ENCODE data around the gene APEH.

The APEH gene

DNA sequence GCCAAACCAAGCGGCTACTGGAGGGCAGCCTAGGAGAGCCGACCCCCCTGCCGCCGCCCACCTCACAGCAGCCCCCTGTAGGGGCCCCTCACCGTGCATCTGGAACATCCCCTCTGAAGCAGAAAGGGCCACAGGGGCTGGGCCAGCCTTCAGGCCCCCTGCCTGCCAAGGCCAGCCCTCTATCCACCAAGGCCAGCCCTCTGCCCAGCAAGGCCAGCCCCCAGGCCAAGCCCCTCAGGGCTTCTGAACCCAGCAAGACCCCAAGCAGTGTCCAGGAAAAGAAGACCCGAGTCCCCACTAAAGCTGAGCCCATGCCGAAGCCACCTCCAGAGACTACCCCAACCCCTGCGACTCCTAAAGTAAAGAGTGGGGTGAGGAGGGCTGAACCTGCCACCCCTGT, 23.5 kb upstream of the APEH start:
- no peak for DNase-seq (ENCODE audit: low read depth)

DNA sequence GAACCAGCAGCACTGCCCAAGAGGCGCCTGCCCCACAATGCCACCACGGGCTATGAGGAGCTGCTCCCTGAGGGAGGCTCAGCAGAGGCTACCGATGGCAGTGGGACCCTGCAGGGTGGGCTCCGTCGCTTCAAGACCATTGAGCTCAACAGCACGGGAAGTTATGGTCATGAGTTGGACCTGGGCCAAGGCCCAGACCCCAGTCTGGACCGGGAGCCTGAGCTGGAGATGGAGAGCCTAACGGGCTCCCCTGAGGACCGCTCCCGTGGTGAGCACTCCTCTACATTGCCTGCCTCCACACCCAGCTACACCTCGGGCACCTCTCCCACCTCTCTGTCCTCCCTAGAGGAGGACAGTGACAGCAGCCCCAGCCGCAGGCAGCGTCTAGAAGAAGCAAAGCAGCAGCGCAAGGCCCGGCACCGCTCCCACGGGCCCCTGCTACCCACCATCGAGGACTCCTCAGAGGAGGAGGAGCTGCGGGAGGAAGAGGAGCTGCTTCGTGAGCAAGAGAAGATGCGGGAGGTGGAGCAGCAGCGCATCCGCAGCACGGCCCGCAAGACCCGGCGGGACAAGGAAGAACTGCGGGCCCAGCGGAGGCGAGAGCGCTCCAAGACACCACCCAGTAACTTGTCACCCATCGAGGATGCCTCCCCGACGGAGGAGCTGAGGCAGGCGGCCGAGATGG, 21.8 kb upstream of the APEH start:
- no peak for DNase-seq (ENCODE audit: low read depth)

DNA sequence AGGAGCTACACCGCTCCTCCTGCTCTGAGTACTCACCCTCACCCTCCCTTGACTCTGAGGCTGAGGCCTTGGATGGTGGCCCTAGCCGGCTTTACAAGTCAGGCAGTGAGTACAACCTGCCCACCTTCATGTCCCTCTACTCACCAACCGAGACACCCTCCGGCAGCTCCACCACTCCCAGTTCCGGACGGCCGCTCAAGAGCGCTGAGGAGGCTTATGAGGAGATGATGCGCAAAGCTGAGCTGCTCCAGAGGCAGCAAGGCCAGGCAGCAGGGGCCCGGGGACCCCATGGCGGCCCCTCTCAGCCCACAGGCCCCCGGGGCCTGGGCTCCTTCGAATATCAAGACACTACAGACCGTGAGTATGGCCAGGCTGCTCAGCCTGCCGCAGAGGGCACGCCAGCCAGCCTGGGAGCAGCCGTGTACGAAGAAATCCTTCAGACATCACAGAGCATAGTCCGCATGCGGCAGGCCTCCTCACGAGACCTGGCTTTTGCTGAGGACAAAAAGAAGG, 21.2 kb upstream of the APEH start:
- DNase-seq (ENCODE audit: low read depth) = no peak

DNA sequence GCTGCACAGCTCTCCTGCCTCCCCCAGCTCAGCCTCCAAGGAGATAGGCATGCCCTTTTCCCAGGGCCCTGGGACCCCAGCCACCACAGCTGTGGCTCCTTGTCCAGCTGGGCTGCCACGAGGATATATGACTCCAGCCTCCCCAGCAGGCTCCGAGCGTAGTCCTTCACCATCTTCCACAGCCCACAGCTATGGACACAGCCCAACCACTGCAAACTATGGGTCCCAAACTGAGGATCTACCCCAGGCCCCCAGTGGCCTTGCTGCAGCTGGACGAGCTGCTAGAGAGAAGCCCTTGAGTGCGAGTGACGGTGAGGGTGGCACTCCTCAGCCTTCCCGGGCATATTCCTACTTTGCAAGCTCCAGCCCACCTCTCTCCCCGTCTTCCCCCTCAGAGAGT, 20.5 kb upstream of the APEH start:
- no peak for DNase-seq (ENCODE audit: low read depth)

DNA sequence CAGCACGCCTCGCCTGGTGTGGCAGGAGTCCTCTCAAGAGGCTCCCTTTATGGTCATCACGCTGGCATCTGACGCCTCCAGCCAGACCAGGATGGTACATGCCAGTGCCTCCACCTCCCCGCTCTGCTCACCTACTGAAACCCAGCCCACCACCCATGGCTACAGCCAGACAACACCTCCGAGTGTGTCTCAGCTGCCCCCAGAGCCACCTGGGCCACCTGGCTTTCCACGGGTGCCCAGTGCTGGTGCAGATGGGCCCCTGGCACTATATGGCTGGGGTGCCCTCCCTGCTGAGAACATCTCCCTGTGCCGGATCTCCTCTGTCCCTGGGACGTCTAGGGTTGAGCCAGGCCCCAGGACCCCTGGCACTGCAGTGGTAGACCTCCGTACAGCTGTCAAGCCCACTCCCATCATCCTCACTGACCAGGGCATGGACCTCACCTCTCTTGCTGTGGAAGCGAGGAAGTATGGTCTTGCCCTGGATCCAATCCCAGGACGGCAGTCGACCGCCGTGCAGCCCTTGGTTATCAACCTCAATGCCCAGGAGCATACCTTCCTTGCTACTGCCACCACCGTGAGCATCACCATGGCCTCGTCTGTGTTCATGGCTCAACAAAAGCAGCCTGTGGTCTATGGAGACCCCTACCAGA, 19.9 kb upstream of the APEH start:
- DNase-seq (ENCODE audit: low read depth) = no peak

DNA sequence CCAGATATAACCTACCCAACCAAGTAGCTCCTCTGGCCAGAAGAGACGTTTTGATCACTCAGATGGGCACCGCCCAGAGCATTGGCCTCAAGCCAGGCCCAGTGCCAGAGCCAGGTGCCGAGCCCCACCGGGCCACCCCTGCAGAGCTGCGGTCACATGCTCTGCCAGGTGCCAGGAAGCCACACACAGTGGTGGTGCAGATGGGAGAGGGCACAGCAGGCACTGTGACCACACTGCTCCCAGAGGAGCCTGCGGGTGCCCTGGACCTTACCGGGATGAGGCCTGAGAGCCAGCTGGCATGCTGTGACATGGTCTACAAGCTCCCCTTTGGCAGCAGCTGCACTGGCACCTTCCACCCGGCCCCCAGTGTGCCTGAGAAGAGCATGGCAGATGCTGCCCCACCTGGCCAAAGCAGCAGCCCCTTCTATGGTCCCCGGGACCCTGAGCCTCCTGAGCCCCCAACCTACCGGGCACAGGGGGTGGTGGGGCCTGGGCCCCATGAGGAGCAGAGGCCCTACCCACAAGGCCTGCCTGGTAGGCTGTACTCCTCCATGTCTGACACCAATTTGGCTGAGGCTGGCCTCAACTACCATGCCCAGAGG, 19.1 kb upstream of the APEH start:
- DNase-seq (ENCODE audit: low read depth) = no peak

DNA sequence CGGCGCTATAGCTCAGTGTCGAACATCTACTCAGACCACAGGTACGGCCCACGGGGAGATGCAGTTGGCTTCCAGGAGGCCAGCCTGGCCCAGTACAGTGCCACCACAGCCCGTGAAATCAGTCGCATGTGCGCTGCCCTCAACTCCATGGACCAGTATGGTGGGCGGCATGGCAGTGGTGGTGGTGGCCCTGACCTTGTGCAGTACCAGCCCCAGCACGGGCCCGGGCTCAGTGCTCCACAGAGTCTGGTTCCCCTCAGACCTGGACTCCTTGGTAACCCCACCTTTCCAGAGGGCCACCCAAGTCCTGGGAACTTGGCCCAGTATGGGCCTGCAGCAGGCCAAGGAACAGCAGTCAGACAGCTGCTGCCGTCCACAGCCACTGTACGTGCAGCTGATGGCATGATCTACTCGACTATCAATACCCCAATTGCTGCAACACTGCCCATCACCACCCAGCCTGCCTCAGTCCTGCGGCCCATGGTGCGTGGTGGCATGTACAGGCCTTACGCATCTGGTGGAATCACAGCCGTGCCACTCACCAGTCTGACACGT, 18.3 kb upstream of the APEH start:
- no peak for DNase-seq (ENCODE audit: low read depth)

DNA sequence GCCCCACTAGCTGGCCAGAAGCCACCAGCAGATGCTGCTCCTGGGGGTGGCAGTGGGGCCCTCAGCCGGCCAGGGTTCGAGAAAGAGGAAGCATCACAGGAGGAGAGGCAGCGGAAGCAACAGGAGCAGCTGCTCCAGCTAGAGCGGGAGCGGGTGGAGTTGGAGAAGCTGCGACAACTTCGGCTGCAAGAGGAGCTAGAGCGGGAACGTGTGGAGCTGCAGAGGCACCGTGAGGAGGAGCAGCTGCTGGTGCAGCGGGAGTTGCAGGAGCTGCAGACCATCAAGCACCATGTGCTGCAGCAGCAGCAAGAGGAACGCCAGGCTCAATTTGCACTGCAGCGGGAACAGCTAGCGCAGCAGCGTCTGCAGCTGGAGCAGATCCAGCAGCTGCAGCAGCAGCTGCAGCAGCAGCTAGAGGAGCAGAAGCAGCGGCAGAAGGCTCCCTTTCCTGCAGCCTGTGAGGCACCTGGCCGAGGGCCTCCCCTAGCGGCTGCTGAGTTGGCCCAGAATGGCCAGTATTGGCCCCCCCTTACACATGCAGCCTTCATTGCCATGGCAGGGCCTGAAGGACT, 17.5 kb upstream of the APEH start:
- DNase-seq (ENCODE audit: low read depth) = no peak

DNA sequence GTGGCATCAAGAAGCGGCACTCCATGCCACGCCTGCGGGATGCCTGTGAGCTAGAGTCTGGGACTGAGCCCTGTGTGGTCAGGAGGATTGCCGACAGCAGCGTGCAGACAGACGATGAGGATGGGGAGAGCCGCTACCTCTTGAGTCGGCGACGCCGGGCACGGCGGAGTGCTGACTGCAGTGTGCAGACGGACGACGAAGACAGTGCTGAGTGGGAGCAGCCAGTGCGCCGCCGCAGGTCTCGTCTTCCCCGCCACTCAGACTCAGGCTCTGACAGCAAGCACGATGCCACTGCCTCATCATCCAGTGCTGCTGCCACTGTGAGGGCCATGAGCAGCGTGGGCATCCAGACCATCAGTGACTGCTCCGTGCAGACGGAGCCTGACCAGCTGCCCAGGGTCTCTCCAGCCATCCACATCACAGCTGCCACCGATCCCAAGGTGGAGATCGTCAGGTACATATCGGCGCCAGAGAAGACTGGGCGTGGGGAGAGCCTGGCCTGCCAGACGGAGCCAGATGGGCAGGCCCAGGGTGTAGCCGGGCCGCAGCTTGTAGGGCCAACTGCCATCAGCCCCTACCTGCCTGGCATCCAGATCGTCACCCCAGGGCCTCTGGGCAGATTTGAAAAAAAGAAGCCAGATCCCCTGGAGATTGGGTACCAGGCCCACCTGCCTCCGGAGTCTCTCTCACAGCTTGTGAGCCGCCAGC, 16.8 kb upstream of the APEH start:
- no peak for DNase-seq (ENCODE audit: low read depth)

DNA sequence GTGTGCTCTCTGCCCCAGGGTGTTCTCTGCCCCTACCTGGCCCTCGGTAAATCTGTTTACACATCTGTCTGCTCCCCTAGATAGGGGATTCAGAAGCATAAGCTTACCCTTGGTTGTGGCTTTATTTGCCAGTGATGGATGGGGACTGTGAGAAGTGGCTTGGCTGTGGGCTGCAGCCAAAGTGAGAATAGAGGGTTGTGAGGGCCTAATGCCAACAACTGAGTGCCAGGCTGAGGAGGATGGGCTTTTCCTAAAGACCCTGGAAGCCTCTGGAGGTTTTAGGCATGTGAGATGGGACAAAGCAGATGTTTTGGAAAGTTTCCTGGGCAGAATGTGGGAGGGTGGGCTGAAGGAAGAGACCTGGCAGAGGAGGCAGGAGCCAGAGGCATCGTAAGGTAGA, 15.4 kb upstream of the APEH start:
- no peak for DNase-seq (ENCODE audit: low read depth)

DNA sequence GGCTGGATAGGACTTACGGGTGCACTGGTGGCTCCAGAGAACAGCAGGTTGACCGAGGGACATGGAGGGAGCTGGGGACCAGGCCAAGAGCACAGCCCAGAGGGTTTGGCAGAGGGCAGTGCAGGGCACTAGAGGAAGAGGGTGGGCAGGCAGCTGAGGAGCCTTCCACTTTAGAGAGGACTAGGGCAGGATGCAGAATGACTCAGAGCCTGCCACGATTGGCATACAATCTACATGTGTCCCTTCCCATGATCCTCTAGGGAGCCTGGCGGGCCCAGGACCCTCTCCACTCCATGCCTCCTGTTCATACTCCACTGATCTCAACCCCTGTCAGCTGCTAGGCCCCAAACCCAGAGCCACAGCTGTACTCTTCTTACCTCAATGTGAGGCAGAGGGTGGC, 14.4 kb upstream of the APEH start:
- DNase-seq (ENCODE audit: low read depth) = no peak

DNA sequence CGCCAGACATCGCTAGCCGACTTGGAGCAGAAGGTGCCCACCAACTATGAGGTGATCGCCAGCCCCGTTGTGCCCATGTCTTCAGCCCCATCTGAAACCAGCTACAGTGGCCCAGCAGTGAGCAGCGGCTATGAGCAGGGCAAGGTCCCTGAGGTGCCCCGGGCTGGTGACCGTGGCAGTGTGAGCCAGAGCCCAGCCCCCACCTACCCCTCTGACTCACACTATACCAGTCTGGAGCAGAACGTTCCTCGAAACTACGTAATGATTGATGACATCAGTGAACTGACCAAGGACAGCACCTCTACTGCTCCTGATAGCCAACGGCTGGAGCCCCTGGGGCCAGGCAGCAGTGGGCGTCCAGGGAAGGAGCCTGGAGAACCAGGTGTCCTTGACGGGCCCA, 12.9 kb upstream of the APEH start:
- no peak for DNase-seq (ENCODE audit: low read depth)

DNA sequence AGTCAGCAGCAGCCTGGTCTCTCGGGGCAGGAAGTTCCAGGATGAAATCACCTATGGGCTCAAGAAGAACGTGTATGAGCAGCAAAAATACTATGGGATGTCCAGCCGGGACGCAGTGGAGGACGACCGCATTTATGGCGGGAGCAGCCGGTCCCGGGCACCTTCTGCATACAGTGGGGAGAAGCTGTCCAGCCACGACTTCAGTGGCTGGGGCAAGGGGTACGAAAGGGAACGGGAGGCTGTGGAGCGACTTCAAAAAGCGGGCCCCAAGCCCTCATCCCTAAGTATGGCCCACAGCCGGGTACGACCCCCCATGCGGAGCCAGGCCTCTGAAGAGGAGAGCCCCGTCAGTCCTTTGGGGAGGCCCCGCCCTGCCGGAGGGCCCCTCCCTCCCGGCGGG, 12.1 kb upstream of the APEH start:
- DNase-seq (ENCODE audit: low read depth) = no peak

DNA sequence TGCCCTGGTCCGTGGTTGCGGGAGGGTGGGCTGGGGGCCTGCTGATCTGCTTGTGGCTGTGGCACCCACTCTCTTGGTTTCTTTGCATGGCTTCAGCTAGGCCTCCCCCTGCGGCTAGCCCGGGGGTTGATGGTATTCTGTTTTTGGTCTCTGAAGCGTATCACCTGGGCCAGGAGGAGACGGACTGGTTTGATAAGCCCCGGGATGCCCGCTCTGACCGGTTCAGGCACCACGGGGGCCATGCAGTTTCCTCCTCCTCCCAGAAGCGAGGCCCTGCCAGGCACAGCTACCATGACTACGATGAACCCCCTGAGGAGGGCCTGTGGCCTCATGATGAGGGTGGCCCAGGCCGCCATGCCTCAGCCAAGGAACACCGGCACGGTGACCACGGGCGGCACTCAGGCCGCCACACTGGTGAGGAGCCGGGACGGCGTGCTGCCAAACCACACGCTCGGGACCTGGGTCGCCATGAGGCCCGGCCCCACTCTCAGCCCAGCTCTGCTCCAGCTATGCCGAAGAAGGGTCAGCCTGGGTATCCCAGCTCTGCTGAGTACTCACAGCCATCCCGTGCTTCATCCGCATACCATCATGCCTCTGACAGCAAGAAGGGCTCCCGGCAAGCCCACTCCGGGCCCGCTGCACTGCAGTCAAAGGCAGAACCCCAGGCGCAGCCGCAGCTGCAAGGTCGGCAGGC, 11.3 kb upstream of the APEH start:
- DNase-seq (ENCODE audit: low read depth) = no peak

DNA sequence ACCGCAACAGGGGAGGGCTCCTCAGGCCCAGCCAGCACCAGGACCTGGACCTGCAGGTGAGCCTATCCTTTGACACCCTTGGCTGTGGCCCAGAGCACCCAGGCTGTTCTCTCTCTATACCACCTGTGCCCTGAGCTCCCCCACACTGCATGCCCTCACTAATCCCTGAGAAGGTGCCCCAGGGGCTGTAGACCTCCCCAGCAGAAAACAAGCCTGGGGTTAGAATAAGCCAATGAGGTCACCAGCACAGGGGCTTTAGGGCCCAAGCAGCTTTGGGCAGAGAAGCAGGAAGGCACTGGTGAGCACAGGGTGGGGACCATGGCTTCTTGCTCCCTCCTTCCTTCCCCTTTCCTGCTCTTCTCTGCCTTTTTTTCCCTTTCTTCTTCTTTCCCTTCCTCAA, 10.3 kb upstream of the APEH start:
- no peak for DNase-seq (ENCODE audit: low read depth)

DNA sequence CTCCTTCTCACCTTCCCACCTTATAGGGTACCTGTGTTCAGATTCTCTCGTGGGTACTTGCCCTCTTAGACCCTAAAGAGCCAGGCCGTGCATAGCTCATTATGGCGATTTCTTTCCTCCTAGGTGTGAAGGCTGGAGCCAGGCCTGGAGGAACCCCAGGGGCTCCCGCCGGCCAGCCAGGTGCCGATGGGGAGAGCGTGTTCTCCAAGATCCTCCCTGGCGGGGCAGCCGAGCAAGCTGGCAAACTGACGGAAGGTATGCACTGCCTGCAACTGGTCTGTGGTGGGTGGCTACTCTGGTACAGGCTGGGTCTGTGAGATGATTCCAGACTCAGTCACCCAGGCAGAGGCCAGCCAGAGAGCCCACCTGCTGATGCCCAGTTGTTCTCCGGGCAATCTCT, 9.9 kb upstream of the APEH start:
- no peak for DNase-seq (ENCODE audit: low read depth)

DNA sequence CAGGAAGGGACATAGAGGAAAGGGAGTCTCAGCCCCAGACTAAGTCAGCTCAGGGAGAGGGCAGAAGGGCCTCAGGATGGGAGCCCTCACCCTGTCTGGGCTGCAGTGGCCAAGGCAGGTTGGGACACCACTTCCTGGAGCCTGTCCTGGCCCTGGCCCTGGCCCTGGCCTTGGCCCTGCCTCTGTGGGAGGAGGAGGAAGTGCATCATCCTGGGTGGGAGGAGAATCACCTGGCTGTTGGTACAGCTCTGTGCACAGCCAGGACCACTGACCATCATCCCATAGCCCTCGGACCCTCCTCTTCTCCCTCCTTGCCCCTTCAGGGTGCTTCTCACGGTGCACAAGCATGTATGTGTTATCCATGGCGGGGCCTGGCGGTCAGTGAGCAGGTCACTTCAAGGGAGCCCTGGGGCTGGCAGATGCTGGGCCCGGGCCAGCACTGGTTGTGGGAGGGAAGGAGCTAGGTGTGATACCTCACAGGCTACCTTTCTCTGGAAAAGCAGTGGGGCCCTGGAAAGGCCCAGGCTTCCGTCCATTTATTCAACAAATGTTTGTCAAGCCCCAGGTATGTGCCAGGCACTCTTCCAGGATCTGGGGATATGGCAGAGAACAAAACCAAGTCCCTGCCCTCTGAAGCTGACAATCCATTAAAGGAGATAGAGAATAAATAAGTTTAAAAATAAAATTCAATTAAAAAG, 8.2 kb upstream of the APEH start:
- no peak for DNase-seq (ENCODE audit: low read depth)

DNA sequence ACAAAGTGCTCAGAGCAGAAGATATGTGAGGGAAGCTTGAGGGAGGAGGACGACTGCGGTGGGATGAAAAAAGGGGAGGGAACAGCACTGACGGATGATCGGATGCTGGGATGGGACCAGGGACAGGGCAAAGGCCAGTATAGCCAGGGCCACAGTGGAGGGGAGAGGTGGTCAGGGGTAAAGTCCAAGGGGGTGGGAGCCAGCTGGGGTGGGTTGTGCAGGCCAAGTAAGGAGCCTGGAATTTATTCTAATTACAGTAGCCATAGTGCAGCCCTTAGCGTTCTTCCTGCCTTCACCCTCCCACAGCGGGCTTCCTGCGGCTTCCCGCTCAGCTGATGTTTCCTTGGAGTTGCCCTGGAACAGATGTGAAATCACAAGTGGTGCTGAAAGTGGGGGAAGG, 7.6 kb upstream of the APEH start:
- DNase-seq (ENCODE audit: low read depth) = no peak

DNA sequence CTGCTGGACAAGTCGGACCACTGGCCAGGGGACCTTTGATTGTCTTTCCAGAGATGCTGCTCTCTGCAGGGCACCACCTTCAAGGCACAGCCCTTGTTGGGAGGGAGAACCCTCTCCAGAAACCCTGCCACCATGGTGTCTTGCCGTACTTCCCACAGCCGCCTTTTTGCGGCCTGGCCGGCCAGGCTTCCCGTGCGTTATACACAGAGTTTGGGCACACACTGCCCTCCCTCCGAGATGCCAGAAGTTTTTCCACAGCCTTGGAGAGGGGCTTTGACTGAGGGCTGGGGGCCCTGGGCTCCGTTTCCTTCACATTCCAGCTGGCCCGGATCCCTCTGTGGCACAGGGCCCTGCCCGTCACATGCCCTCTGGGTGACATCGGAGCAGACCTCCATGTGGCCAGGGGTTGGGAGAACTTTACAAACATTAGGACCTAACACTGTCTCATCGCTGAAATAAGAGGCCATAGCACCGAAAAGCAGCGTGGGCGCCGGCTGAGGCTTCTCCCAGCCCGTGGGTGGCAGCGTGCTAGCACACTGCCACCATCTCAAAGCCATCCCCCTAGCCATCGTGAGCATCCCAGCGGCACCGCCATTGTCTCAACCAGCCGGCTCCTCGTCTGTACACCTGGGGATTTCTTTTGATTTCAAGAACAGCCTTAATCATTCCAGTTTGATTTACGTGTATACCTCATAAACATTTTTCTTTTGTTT, 6.3 kb upstream of the APEH start:
- DNase-seq (ENCODE audit: low read depth) = no peak

DNA sequence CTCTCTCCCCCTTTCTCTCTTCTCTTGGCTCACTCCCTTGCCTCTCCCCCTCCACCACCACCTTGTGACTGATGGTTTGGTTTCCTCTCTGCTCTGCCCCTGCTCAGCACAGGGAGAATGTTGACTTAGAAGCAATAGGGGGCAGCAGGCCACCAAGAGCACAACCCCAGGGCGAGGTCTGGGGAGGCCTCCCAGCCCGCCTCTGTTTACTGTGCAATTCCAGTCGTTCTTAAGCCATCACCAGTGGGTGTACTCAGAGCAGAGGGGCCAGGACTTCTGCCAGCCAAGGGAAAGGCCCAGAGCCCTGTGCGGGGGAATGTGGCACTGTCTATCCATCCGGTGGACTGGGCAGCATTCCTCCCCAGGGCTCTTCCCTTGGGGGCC, 5.7 kb upstream of the APEH start:
- DNase-seq (ENCODE audit: low read depth) = no peak

Measured in stromal cell of bone marrow (primary cell).